Measurements from ENCODE around the gene PBX4. TPM values are rescaled to one million over a fixed set of nuclear protein-coding genes. Genes with fewer than 3 reads are reported as not detected.
"Not testable (repeated sequence)": the region's sequence is repeated elsewhere in the genome, so short reads cannot be mapped to it uniquely, and the experiment has no call there.

Gene PBX4, protein sequence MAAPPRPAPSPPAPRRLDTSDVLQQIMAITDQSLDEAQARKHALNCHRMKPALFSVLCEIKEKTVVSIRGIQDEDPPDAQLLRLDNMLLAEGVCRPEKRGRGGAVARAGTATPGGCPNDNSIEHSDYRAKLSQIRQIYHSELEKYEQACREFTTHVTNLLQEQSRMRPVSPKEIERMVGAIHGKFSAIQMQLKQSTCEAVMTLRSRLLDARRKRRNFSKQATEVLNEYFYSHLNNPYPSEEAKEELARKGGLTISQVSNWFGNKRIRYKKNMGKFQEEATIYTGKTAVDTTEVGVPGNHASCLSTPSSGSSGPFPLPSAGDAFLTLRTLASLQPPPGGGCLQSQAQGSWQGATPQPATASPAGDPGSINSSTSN
- 0.42 and 1.9 TPM in 2 replicates for total RNA-seq (2014; rRNA removed; shearing (Covaris generic))

DNA sequence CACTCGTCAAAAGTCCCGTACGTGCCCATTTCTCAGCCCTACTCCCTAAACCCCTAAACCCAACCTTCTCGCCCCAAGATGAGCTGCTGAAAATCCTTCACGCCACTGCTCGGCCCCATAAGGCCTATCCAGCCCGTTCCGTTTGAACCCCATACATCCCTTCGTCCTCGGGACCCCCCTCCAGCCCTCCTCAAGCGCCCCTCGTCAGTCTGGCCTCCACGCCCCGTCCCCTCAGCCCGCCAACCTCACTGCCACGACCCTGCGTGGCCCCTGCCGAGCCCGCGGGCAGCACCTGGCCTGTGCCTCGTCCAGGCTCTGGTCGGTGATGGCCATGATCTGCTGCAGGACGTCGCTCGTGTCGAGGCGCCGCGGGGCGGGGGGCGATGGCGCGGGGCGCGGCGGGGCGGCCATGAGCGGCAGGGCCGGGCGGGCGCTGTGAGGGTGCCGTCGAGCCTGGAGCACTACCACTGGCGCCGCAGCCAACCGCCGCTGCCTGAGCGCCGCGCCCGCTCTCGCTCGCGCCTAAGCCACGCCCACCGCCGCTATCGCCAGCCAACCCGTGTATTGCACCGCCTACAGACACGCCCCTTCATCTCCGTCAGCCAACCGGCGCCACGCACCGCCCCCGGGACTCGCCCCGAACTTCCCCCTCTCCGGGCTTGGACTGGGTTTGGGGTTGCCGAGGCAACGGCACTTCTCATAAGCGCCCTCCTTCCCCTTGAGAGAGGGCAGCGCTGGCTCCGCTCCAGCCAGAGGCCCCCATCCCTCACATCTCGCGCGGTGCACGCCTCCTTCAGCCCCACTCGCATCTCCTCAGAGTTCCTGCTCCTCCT lies at the start of gene PBX4:
Gene PBX4 (minus strand): TSS at position 469 of the 833 bp plus-strand sequence. CDS start 58 bp downstream, at position 411.
- DNase-seq (ENCODE audit: low read depth): peak; percentile 98

DNA sequence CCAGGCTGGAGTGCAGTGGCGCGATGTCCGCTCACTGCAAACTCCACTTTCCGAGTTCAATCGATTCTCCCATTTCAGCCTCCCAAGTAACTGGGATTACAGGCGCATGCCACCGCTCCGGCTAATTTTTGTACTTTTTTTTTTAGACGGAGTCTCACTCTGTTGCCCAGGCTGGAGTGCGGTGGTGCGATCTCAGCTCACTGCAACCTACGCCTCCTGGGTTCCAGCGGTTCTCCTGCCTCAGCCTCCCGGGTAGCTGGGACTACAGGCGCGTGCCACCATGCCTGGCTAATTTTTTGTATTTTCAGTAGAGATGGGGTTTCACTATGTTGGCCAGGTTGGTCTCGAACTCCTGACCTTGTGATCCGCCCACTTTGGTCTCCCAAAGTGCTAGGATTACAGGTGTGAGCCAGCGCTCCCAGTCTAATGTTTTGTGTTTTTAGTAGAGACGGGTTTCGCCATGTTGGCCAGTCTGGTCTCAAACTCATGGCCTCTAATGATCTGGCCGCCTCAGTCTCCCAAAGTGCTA lies 47.0 kb upstream of the PBX4 start:
- DNase-seq (ENCODE audit: low read depth): not testable (repeated sequence)

DNA sequence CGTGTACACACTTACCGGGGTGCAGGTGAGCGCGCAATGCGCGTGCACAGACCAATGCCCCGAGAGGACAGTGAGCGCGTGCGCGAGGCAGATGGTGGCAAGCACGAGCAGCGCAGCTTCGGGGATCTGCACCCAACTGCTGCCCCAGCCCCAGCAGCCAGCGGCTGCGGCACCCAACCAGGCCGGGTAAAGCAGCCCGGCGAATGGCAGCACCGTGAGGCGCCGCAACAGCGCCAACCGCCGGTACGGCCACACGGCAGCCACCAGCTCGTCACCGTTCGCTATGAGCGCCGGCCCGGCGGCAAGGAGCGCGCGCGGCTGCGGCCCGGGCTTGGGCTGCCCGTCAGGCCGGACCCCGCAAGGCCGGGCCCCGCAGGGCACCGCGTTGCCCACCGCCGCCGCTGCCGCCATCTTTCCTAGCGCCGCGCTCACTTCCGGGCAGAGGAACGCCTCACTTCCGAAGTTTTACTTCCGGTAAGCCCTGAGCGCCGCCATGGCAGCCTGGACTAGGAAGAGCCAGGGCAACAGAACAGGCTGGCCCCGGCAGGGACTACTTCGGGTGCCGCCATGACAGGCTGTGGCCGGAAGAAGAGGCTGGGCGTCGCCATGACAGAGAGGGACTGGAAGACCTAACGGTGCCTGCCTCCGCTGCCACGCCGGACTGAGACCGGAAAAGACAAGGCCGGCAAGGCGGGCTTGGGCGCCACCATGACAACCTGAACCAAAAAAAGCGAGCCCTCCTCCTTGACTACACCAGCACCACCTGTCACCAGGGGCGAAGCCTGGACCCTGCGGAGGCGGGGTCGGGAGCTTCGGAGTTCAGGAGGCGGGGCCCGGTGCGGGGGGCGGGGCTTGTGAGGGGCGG lies 45.0 kb upstream of the PBX4 start, which contains the start of gene ATP13A1:
Gene ATP13A1 (minus strand): TSS at position 421 of the 865 bp plus-strand sequence. CDS start 10 bp downstream, at position 411.
- peak; percentile 98 for DNase-seq (ENCODE audit: low read depth)

DNA sequence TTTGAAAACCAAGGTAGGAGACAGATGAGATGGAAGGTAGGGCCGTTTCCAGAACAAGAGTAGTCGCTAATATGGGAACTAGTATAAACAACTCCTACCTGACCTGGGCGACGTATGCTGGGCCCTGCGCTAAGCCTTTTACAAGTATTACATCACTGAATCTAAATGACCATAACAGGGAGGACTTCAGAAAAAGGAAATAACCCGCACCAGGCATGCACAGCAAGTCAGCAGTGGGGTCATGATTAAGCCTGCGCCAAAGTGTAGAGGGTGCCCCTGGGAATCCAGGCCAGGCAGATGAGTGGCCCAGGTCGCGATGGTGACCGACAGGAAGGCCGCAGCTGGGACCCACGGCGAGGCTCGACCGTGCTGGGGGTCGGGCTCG lies 44.4 kb upstream of the PBX4 start:
- no peak for DNase-seq (ENCODE audit: low read depth)

DNA sequence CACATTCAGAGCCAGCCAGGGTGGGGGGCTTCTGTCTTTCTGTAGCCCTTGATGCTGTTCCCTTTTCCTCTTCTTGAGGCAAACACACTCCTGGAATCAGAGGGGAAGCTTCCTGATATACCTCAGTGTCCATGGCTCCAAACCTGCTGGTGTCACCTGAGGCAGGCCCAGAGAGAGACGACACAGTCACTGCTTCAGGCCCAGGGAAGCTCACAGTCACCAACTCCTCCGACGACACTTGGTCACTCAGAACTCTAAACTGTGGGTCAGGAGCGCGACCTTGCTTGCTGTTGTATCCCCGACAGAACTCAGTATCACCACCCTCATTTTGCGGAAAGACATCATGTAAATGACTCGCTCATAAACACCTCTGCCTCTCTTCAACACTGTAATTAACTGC lies 43.9 kb upstream of the PBX4 start:
- DNase-seq (ENCODE audit: low read depth): no peak

DNA sequence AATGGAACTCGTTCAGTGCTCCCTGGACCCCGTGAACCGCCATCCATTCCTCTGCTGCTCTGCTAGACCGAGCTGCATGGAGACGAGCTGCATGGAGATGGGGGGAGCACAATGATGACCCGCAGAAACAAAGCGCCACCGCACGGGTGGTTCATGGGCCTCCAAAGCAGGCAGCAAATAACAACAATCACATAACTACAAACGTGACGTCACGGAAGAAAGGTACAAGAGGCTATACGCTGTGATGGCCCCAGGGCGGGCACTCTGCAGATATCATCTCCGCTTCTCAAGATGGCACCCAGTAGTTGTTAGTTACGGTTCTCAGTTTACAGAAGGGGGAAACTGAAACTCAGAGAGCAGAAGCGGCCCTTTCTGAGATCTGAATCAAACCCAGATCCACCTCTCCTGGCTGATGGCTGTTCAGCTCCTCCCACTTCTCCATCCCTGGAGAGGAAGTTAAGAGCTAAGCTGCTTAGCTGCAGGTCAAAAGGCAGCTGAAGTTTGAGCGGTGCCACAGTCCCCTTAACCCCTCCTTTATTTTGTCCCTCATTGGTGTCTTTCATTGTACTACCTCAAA lies 43.3 kb upstream of the PBX4 start:
- no peak for DNase-seq (ENCODE audit: low read depth)

DNA sequence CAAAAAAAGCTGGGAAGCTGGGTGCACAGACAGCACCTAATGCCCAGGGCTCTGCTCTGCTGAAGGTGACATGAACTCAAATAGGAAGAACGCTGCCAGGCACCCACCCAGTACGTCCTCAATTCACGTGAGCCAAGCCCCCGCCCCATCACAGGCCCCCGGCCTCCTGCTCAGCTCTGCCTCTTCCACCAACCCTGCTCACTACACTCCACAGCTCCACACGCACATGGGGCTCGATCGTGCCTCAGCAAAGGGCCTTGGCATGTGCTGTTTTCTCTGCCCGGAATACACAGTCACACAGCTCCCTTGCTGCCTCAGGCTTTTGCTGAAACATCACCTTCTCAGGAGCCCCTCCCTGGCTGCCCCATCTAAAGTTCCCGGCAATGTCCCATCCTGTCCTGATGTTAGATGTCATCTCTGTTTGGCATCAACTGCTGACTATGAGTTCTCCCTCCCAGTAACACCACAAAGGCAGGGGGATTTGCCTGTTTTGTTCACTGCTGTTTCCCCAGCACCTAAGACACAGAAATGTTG lies 42.7 kb upstream of the PBX4 start:
- no peak for DNase-seq (ENCODE audit: low read depth)

DNA sequence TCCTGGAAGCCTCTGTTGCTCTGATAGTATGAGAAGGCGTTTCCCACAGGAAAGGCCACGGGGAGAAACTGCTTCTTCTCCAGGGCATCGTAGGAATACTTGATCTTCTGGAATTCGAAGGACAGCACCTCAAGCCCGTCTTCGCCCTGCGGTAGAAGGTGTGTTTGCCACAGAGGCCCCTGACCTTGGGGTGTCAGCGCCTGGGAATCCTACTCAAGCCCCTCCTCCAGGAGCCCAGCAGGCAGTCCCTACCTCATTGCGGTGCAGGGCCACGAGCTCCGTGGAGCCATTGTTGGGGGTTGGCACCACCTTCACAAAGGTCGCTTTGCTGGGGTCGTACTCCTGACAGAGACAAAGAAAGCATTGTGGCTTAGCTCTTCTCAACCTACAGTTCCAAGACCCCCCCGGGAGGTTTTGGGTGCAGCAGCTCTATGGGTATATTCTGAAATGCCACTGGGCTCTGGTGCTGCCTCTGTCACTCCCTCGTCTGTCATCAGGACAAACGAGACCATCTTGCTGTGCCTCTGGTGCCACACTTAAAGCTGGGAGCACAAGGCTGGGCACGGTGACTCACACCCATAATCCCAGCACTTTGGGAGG lies 41.3 kb upstream of the PBX4 start:
- no peak for DNase-seq (ENCODE audit: low read depth)

DNA sequence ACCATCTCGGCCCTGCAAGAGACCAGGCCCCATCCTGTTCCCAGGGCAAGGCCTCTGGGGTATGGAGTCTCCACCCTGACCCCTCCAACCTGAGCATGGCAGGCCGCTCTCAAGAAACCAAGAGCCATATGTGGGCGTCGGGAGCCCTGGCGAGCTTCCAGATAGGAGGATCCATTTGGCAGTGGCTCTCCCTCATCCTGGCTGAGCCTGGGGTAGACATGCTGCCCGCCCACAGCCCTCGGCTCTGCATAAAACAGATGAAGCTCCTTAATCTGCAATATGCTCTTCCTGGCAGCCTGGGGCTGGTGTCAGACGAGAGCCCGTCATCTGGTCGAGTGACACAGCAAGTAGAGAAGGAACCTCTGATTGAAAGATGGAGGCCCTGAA lies 38.9 kb upstream of the PBX4 start:
- DNase-seq (ENCODE audit: low read depth): no peak

DNA sequence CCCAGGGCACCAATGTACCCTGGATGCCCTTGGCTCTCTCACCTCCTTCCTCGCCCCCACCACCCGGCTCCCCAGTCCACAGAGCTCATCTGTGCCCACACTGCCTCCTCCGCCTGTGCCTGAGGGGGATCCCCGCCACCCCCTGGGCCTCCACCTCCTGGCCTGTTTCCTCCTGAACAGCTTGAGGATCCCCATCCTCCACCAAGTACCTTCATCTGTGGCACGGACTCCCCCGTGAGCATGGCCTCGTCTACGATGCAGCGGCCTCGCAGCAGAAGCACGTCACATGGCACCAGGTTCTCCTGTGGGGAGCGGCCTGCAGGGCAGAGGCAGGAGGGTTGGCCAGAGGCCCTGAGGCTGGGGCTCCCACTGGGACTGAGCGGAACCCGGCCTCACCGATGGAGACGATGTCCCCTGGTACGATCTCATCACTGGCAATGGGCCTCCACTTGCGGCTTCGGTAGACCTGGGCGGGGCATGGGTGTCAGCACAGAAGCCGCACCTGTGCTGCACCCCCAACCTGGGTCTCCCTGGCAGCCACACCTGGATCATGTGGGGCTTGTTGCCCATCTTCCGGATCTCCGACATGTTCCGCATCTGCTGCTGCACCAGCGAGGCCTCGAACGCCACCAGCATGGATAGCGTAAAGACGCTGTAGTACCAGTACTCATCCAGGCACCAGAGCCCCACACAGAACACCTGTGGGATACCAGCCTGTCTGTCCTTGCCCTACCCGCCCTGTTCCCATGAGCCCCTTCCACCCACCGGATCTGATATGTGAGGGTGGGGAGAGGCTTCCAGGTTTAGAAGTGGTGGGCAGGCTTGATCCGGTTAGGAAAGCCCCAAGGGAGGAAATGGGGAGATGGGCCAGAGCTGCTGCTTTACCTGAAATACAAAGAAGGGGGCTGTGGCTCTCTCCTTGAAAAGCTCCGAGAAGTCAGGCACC lies 38.2 kb upstream of the PBX4 start:
- no peak for DNase-seq (ENCODE audit: low read depth)

DNA sequence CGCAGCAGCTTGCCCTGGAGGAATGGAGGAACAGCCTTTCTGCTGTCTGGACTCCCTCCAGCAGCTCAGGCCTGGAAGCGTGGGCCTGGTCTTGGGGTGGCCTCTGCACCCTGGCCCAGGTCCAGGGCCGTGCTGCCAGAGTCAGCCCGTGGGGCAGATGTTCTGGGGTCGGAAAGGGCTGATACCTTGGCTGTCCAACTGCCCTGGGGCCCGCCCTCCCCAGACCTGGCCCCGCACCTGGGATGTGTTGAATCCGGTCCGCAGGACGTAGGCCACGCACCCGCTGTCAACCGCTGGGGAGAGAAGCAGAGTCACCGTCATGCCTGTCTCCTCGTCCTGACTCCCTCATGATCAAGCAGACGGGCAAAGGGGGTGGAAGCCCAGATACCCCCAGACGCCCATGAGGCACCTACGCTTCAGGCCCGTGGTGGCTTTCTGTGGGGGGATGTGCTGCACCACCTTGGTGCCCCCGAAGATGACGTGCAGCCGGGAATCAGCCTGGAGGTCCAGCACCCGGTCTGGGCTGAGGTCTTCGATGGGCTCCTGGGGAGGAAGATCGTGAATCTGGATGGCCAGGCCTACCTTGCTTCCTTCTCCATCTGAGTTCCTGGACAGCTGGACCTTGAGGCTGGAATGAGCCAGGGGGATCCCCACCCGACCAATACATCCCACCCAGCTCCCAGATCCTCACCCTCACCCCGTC lies 37.3 kb upstream of the PBX4 start:
- no peak for DNase-seq (ENCODE audit: low read depth)

DNA sequence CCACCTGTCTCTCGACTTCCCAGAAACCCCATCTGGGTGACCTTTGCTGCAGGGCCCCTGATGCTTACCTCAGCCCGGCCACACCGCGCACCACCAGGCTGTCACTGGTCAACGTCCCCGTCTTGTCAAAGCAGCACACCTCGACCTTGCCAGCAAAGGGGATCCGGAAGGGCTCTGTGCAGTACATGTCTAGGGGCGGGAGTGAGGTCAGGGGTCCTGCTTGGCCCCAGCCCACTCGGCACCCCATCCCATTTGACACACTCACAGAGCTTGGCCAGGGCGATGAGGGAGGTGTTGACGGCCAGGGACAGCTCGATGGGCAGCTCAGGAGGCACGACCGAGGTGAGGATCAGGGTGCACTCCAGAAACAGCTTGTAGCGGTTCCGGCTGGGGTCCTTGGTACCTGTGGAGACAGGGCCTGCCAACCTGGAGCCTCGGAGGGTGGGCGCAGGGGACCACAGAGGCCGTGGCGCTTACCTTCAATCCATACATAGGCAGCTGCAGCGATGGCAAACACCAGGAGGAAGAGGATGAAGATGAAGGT lies 36.6 kb upstream of the PBX4 start:
- no peak for DNase-seq (ENCODE audit: low read depth)

DNA sequence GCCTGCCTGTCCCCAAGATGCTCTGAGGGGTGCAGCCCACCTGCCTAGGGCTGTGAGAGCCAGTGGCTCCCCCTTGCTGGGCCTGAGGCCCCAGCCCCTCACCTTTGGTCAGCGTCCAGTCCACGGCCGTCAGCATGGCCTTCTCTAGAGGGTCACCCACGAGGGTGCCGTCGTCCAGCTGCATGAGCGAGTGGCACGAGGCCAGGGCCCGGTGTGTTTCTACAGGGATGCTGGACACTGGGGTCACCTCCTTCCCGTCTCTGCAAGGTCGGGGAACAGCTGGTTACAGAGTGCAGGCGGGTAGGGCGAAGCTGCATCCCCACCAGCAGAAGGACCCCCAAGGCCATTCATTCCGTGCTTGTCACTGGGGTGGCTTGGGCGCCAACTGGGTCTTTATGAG lies 36.0 kb upstream of the PBX4 start:
- DNase-seq (ENCODE audit: low read depth): no peak

DNA sequence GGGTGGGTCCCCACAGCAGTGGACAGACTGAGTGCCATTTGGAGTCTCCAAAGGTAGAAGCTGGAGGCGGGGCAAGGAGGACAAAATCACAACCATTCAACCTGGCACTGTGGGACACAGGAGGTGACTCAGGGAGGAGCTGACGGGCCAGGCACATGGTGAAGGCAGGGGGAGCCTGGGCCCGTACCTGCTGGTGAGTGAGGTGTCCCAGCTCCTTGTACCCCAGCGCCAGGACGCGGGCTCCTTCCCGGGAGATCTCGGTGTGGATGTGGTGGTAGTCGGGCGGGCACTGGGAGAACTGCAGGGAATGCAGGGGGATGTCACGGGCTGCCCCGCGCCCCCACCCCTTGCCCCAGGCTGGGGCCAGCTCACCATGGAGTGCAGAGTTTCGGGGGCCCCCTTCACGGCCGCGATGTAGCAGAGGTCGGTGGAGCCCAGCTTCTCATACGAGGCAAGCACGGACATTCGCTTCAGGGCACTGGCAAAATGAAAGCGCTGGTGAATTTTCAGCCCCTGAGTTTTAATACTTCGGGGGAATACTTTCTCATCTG lies 35.2 kb upstream of the PBX4 start:
- DNase-seq (ENCODE audit: low read depth): no peak

DNA sequence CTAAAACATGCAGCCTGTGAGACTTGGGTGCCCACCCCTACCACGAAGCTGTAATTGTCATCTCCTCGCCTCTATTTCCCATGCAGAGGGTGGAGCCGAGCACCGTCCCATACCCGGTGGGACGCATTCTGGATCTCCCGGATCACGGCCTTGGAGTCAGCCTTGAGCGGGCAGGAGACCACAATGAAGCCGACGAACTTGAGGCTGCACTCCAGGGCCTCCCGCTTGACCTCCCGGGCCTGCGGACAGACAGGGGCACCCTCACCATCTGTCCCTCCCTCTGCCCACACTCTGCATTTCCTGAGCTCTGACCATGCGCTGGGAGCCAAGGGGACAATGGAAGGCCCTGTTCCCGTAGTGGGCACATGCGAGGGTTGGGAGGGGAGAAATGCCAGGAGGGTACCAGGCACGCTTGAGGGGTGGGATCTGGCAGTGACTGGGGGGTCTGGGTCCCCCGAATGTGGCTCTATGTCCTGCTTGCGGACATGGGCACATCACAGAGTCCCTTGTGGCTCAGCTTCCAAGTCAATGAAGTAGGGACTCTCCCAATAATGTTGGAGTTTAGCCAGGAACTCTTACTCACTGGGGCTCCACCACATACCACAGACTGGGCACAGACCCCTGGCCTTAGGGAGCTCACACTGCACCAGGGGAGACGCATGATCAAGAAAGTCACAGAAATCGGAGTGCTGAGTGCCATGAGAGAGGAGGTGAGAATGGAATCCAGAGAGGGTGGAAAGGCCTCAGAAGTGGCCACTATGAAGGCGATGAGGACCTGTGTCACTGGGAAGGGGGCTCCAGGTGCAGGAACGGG lies 34.2 kb upstream of the PBX4 start:
- DNase-seq (ENCODE audit: low read depth): peak; percentile 49

DNA sequence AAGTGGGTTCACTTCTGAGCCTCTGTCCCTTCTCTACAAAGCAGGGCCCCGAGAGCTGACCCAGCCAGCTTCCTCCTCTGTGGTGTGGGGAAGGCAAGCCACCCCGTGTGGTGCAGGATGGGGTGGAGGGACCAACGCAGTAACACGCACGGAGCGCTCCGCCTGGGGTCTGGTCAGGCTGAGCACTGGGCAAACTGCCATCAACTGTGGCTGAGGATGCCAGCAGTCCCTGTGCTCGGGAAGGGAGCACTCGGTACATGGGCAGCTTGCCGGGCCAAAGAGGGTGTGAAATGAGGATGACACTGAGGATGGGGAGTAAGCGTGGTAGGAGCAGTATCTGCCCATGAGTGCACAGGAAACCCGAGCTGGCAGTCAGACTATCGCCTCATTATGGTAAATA lies 32.6 kb upstream of the PBX4 start:
- DNase-seq (ENCODE audit: low read depth): no peak

DNA sequence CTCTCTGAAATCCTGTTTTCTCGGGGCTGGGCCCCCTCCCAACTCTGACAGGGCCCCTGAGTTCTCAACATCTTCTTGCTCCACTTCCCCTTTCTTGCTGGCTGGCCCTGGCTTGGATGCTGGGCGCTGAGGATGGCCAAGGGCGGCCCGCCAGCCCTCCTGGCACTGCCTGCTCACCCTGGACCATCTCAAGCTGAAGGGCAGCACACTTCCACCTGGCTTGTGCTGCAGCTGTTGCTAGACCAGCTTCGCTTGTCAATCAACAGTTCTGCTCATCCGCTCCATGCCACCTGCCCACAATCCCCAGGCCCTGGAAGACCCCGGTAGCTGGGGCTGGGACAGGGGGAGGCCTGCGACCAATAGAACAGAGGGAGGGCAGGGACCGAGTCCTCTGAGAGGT lies 31.8 kb upstream of the PBX4 start:
- no peak for DNase-seq (ENCODE audit: low read depth)
